HepG2 (cell line): ENCODE measurements around the gene PURB. TPM values are rescaled to one million over a fixed set of nuclear protein-coding genes. Genes with fewer than 3 reads are reported as not detected.

Experiments
- ATAC-seq: fragments of 200-7000 bp; cut with Tn5 transposase; 3 replicates; pipeline ENCODE4 v1.9.1; 2020; ENCODE audit warnings: mild to moderate bottlenecking, moderate library complexity
- BruUV-seq: library from RNA; stranded (reverse); fragments of 400-500 nt; replicated peaks from 2 replicates; lab custom pipeline; 2021; lab: Mats Ljungman, UMichigan
- CTCF ChIA-PET: fragments of 300-600 bp; formaldehyde crosslinking; extraction: SDS; loops from one replicate; lab custom pipeline; 2021; ENCODE audit warnings: low total read pairs, inconsistent platforms, low intra/inter-chr PET ratio; lab: Yijun Ruan, JAX
- POLR2A ChIA-PET: fragments of 350-600 bp; sonication (Branson Sonifier 250); formaldehyde crosslinking; loops from one replicate; lab custom pipeline; 2020; ENCODE audit warnings: antibody characterized with exemption, inconsistent platforms; lab: Yijun Ruan, JAX
- DNase-seq: peaks from one replicate; pipeline ENCODE4 v3.0.0-alpha.2; 2015; ENCODE audit warnings: low spot score
- FAIRE-seq: peaks from 3 replicates; lab custom pipeline; 2011; peaks lifted over from hg19 to GRCh38; lab: Jason Lieb, UNC
- H2AFZ ChIP-seq: one replicate; pipeline ENCODE4 v1.6.1; 2011; ENCODE audit warnings: low read length, inconsistent platforms
- H3K27ac ChIP-seq: fragments of 300-600 bp; 3 replicates; pipeline ENCODE4 v1.8.0; 2011; ENCODE audit warnings: mixed run types, mild to moderate bottlenecking, mixed read lengths, low read length, inconsistent platforms; ENCODE audit not compliant: insufficient read depth; ENCODE audit errors: extremely low read length
- H3K27me3 ChIP-seq, 2 experiments: fragments of 200-600 bp in 1 of 2; 2 replicates in 1 of 2; 3 replicates in 1 of 2; pipeline versions ENCODE4 v1.6.0 to v1.8.0; 2011; ENCODE audit warnings: low read length in 2 of 2, mild to moderate bottlenecking in 2 of 2, moderate library complexity in 2 of 2, inconsistent platforms in 1 of 2; ENCODE audit not compliant: insufficient read depth in 2 of 2, control insufficient read depth in 1 of 2
- H3K36me3 ChIP-seq, 2 experiments: fragments of 200-600 bp in 1 of 2; replicated peaks in 1 of 2; 2 replicates in 1 of 2; 3 replicates in 1 of 2; pipeline versions ENCODE4 v1.5.1 to v1.8.0; 2011; ENCODE audit warnings: low read length in 2 of 2, inconsistent platforms in 1 of 2; ENCODE audit not compliant: insufficient read depth in 2 of 2, control insufficient read depth in 1 of 2
- H3K4me1 ChIP-seq: 2 replicates; pipeline ENCODE4 v1.5.1; 2012; ENCODE audit warnings: low read length, inconsistent platforms; ENCODE audit not compliant: insufficient read depth
- H3K4me2 ChIP-seq: 2 replicates; pipeline ENCODE4 v1.6.0; 2011; ENCODE audit warnings: low read depth, low read length, inconsistent platforms
- H3K4me3 ChIP-seq, 3 experiments: fragments of 200-600 bp in 1 of 3; sonication (generic), shearing (Covaris generic) in 1 of 3; replicated peaks in 1 of 3; 2 replicates each; pipeline ENCODE4 v1.5.1; 2011 to 2016; ENCODE audit warnings: low read length in 3 of 3, inconsistent platforms in 2 of 3, low read depth in 2 of 3, mild to moderate bottlenecking in 2 of 3, control low read depth in 1 of 3, mixed read lengths in 1 of 3; ENCODE audit not compliant: insufficient read depth in 1 of 3
- H3K79me2 ChIP-seq: one replicate; pipeline ENCODE4 v1.6.1; 2011; ENCODE audit warnings: low read length, inconsistent platforms; ENCODE audit not compliant: insufficient read depth
- H3K9ac ChIP-seq: 2 replicates; pipeline ENCODE4 v1.6.0; 2011; ENCODE audit warnings: mild to moderate bottlenecking, low read depth, low read length, inconsistent platforms; ENCODE audit not compliant: insufficient read depth
- H3K9me3 ChIP-seq: 2 replicates; pipeline ENCODE4 v1.5.1; 2012; ENCODE audit warnings: mild to moderate bottlenecking, low read length
- H4K20me1 ChIP-seq: 2 replicates; pipeline ENCODE4 v1.6.0; 2011; ENCODE audit warnings: inconsistent platforms, mild to moderate bottlenecking, low read length, moderate library complexity; ENCODE audit not compliant: insufficient read depth
- CEBPB ChIP-seq: IDR thresholded peaks from 2 replicates; pipeline ENCODE4 v1.6.1; 2011; ENCODE audit warnings: low read depth, low read length, improper control_type of control experiment, borderline replicate concordance
- CREBL2 ChIP-seq: sonication (generic); formaldehyde crosslinking; IDR thresholded peaks from 2 replicates; pipeline ENCODE4 v1.8.1; 2023; ENCODE audit warnings: missing genetic modification reagents, mild to moderate bottlenecking, borderline replicate concordance
- DR1 ChIP-seq: sonication (generic); formaldehyde crosslinking; IDR thresholded peaks from 2 replicates; pipeline ENCODE4 v1.8.0; 2021; ENCODE audit warnings: mild to moderate bottlenecking, missing genetic modification reagents, inconsistent platforms
- ERF ChIP-seq: IDR thresholded peaks from 2 replicates; pipeline ENCODE4 v1.6.1; 2018; ENCODE audit warnings: missing biosample characterization, missing genetic modification reagents
- GATAD2A ChIP-seq: IDR thresholded peaks from 2 replicates; pipeline ENCODE4 v1.6.1; 2016
- JUNB ChIP-seq: sonication (generic); formaldehyde crosslinking; IDR thresholded peaks from 2 replicates; pipeline ENCODE4 v1.8.0; 2022; ENCODE audit warnings: missing genetic modification reagents, mild to moderate bottlenecking, borderline replicate concordance
- LCORL ChIP-seq, 2 experiments: fragments of 450-650 bp in 1 of 2; sonication (generic) in 1 of 2; formaldehyde crosslinking in 1 of 2; IDR thresholded peaks; 2 replicates each; pipeline versions ENCODE4 v1.5.0 to v1.6.1; 2017 to 2020; ENCODE audit warnings: antibody characterized with exemption in 1 of 2, missing genetic modification reagents in 1 of 2
- MLX ChIP-seq: IDR thresholded peaks from 2 replicates; pipeline ENCODE4 v1.6.1; 2016
- NCOR1 ChIP-seq: fragments of 200-600 bp; sonication (generic); IDR thresholded peaks from 2 replicates; pipeline ENCODE4 v1.7.0; 2017; ENCODE audit warnings: antibody characterized with exemption, low read length, borderline replicate concordance
- NFATC3 ChIP-seq: sonication (generic); formaldehyde crosslinking; IDR thresholded peaks from 2 replicates; pipeline ENCODE4 v1.5.1; 2020; ENCODE audit warnings: mild to moderate bottlenecking, missing genetic modification reagents
- NR0B2 ChIP-seq: sonication (generic); formaldehyde crosslinking; IDR thresholded peaks from 2 replicates; pipeline ENCODE4 v1.4.0; 2020; ENCODE audit warnings: mild to moderate bottlenecking, missing genetic modification reagents
- PHF20 ChIP-seq: sonication (generic); formaldehyde crosslinking; IDR thresholded peaks from 2 replicates; pipeline ENCODE4 v1.5.0; 2020; ENCODE audit warnings: mild to moderate bottlenecking, missing genetic modification reagents
- SRY ChIP-seq: sonication (generic); formaldehyde crosslinking; IDR thresholded peaks from 2 replicates; pipeline ENCODE4 v1.8.0; 2022; ENCODE audit warnings: mild to moderate bottlenecking, missing genetic modification reagents
- ZBTB1 ChIP-seq: sonication (generic); formaldehyde crosslinking; IDR thresholded peaks from 2 replicates; pipeline ENCODE4 v1.4.0; 2020; ENCODE audit warnings: missing genetic modification reagents, borderline replicate concordance
- ZBTB20 ChIP-seq: sonication (generic); formaldehyde crosslinking; IDR thresholded peaks from 2 replicates; pipeline ENCODE4 v1.8.1; 2023; ENCODE audit warnings: missing genetic modification reagents, low read depth, mild to moderate bottlenecking, borderline replicate concordance
- ZNF20 ChIP-seq: sonication (generic); formaldehyde crosslinking; IDR thresholded peaks from 2 replicates; pipeline ENCODE4 v1.4.0; 2020; ENCODE audit warnings: mild to moderate bottlenecking, moderate library complexity, missing genetic modification reagents
- ZNF263 ChIP-seq: sonication (generic); formaldehyde crosslinking; IDR thresholded peaks from 2 replicates; pipeline ENCODE4 v1.4.0; 2020; ENCODE audit warnings: missing genetic modification reagents
- ZNF546 ChIP-seq: sonication (generic); formaldehyde crosslinking; conservative IDR thresholded peaks from 2 replicates; pipeline ENCODE4 v1.8.1; 2023; ENCODE audit warnings: mild to moderate bottlenecking, missing genetic modification reagents
- ZNF740 ChIP-seq: sonication (generic); formaldehyde crosslinking; IDR thresholded peaks from 2 replicates; pipeline ENCODE4 v1.4.0; 2020; ENCODE audit warnings: missing genetic modification reagents
- ZNF770 ChIP-seq: sonication (generic); formaldehyde crosslinking; IDR thresholded peaks from 2 replicates; pipeline ENCODE4 v1.5.0; 2020; ENCODE audit warnings: mild to moderate bottlenecking, missing genetic modification reagents
- ZSCAN5A ChIP-seq: sonication (generic); formaldehyde crosslinking; IDR thresholded peaks from 2 replicates; pipeline ENCODE4 v1.8.0; 2022; ENCODE audit warnings: mild to moderate bottlenecking, missing genetic modification reagents, borderline replicate concordance
- WGBS: methylation state at CpG from one replicate; pipeline ENCODE4 v1.1.6; 2017; ENCODE audit warnings: low lambda C conversion rate; 5-methylcytosine and 5-hydroxymethylcytosine counted together
- in situ Hi-C: cut with HindIII; loops from 2 replicates; pipeline ENCODE4 v1.10.0; 2017; ENCODE audit warnings: low pct_unique_long_range_greater_than_20kb; ENCODE audit not compliant: extremely low pct_ligation_motif_present
- intact Hi-C: fragments of 100-400 bp; cut with micrococcal nuclease; formaldehyde crosslinking; loops from one replicate; pipeline ENCODE4 v1.10.0; 2022; ENCODE audit not compliant: unreplicated experiment
- polyA plus RNA-seq, 8 experiments: library from polyadenylated mRNA; depleted of rRNA in 3 of 8; stranded (reverse) in 7 of 8; unstranded in 1 of 8; fragments of >200 nt; fragmentation: Illumina TruSeq in 4 of 8; extraction: Trizol in 4 of 8; gene quantifications; 2 replicates each; pipeline versions ENCODE4 v1.2.1 to v1.2.3, GENCODE V29; 2011 to 2016; ENCODE audit warnings: low read depth in 4 of 8, missing spikeins in 1 of 8, mixed read lengths in 1 of 8; ENCODE audit not compliant: insufficient read depth in 1 of 8
- total RNA-seq, 5 experiments: library from RNA; depleted of rRNA; stranded (reverse); fragments of >200 nt; fragmentation: Illumina TruSeq; extraction: Trizol; gene quantifications; 2 replicates each; pipeline ENCODE4 v1.2.3, GENCODE V29; 2016; ENCODE audit warnings: low read depth in 1 of 5

The PURB gene
- total and polyA plus RNA-seq, 2 of the 13 experiments (the other 11 are each of a cell fraction or from before 2014, with no cell fraction given), result 2.3 to 4.3 TPM

- no peaks in the 10 kb centered on the region for H3K79me2 ChIP-seq
- intact Hi-C loops, result no loop called here
- FAIRE-seq (no peak), DNase-seq (no peak), ATAC-seq (peak; percentile 77)
- in situ Hi-C loops, result no loop called here
- H3K4me3 ChIP-seq, result no peak overlapping the region; a peak in 1 of 6 replicates
- H4K20me1 ChIP-seq, result no peaks in the 10 kb centered on the region
- ChIA-PET POLR2A (interaction anchor here (2.4 kb wide), 1 partner anchor 9 kb away, joined by 12 read pairs; the partner anchor contains the start of gene PURB), CTCF (no interaction called here)
- H3K36me3 ChIP-seq, result no peaks in the 10 kb centered on the region
- 4% methylated on average over 8 of the region's 8 CpGs for WGBS
- no peak overlapping the region for H2AFZ ChIP-seq
- H3K4me1 ChIP-seq, result peaks cover 24% of the 10 kb centered on the region
- no peaks in the 10 kb centered on the region for H3K27me3 ChIP-seq
- no TSS peak for BruUV-seq
- no peak overlapping the region for H3K9ac ChIP-seq
- H3K27ac ChIP-seq, result no peak overlapping the region
- no peaks in the 10 kb centered on the region for H3K9me3 ChIP-seq
- H3K4me2 ChIP-seq, result peak overlapping the region; percentile 51
- TF ChIP-seq DR1 (CRISPR knock-in tag) (no peak), ZNF20 (CRISPR knock-in tag) (no peak), ZNF263 (CRISPR knock-in tag) (0 out of 2 replicates have a peak, but pooled peaks have one; percentile 43), ZNF546 (no peak), JUNB (no peak), CEBPB (peak; percentile 46; the same call in 1 of the 2 replicates), NCOR1 (no peak), CREBL2 (no peak), NFATC3 (CRISPR knock-in tag) (no peak), LCORL (IDR thresholded peaks at IDR 0.05) (no peak), LCORL (CRISPR knock-in tag; IDR thresholded peaks at IDR 0.05) (0 out of 2 replicates have a peak, but pooled peaks have one; percentile 21), ZSCAN5A (CRISPR knock-in tag) (no peak), ZNF740 (CRISPR knock-in tag) (no peak), NR0B2 (CRISPR knock-in tag) (no peak), MLX (CRISPR knock-in tag) (no peak), ERF (no peak), GATAD2A (CRISPR knock-in tag) (peak; percentile 57), PHF20 (CRISPR knock-in tag) (no peak), ZBTB1 (CRISPR knock-in tag) (no peak), ZNF770 (CRISPR knock-in tag) (no peak), ZBTB20 (CRISPR knock-in tag) (no peak), SRY (no peak)
Observed at GRCh38 chr7:44893710-44894234, 8.4 kb upstream of the PURB start.
